ENCODE results near the gene TM4SF20.

DNA sequence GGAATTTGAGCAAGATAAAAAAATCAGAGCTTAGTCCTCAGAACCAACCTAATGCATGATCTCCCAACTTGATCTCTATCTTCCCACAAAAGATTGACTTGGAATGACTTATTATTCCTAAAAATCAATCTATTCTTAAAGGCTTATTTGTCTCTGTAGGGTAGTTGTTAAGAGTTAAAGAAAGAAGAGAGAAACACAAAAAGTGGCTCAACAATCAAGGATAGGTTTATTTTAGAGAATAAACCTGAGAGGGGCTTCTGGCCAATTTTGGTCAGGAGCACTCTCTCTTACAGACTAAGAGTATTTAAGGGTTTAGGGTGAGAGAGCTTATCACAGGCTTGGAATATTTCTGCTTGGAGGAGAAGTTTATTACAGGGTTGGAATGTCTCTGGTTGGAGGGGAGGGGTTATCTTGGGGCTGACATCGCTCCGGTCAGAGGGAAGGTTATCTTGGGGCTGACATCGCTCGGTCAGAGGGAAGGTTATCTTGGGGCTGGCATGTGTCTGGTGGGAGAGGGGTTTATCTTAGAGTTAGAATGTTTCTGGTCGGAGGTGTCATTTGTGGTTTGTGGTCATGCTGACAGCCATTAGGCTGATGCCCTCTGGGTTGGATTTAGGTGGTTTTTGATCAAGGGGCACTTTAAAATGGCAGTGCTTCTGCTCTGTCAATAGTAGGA, 56.4 kb downstream of the TM4SF20 start:
- TF ChIP-seq POLR2AphosphoS5 (IDR thresholded peaks at IDR 0.05; ENCODE audit: borderline replicate concordance, low read depth, low read length), result no peak
- no peak for TF ChIP-seq EZH2 (IDR thresholded peaks at IDR 0.05)
- TF ChIP-seq FOXP2 (optimal IDR thresholded peaks at IDR 0.05; ENCODE audit: control extremely low read depth, extremely low read length, insufficient read depth), result no peak
